SK-N-MC (cell line): Measurements from ENCODE around the gene PPP6R2.

Experiments used
- EZH2 ChIP-seq: fragments of 200-600 bp; sonication (generic); IDR thresholded peaks from one replicate; pipeline ENCODE4 v1.6.1; 2017; ENCODE audit warnings: antibody characterized with exemption
- FOXP2 ChIP-seq: optimal IDR thresholded peaks from 2 replicates; pipeline ENCODE3; 2011; ENCODE audit warnings: mild to moderate bottlenecking, moderate library complexity; ENCODE audit not compliant: insufficient read depth; ENCODE audit errors: extremely low read length, control extremely low read depth
- POLR2AphosphoS5 ChIP-seq: IDR thresholded peaks from 2 replicates; pipeline ENCODE4 v1.6.1; 2012; ENCODE audit warnings: mild to moderate bottlenecking, low read depth, low read length, borderline replicate concordance

DNA sequence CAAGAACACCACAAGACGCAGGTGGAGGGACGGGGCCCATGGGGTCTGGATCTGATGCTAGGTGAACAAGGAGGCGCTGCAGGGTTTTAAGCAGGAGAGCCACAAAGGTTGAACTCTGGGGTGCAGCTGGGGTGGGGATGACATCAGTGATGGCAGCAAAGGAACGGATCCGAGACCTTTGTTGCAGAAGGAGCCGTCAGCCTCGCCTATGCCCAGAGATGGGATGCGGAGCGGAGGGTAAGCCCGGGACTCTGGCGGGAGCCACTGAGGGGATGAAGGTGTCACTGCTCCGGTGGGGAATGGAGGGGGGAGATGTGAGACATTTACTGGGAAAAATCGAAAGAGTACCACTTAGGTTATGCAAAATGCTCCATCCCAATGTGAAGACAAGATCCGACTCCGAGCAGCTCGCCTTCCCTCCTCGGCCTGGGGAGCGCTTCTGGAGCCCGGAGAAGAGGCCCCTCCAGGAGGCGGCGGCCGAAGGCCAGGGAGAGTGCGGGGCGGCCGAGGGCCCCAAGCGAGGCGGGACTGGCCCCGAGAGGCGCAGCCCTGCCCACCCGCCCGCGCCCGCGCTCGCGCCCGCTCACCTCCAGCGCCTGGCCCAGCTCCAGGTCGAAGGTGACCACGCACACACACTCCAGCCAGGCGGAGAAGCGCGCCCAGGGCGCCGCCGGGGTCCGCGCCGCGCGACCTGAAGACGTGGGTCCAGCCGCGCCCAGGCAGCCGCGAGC, 16.7 kb upstream of the PPP6R2 start:
- TF ChIP-seq POLR2AphosphoS5 (no peak), EZH2 (no peak), FOXP2 (no peak)
